ENCODE measurements around the gene PRICKLE4. TPM values are rescaled to one million over a fixed set of nuclear protein-coding genes. Genes with fewer than 3 reads are reported as not detected.

PRICKLE4 gene
- polyA plus RNA-seq, 2 donors, result 7.3 to 8.9 TPM

- H3K27me3 ChIP-seq (ENCODE audit: control insufficient read depth in 1 of 2, insufficient read depth in 2 of 2, low read length in 2 of 2), result no peaks in the 10 kb centered on the region
- H3K27ac ChIP-seq (ENCODE audit: low read depth in 2 of 2, low read length in 1 of 2), result no peak overlapping the region
- 80 to 89% methylated on average over 10 of the region's 10 CpGs for WGBS, 2 donors
Observed at GRCh38 chr6:41746107-41746506, 34.5 kb upstream of the PRICKLE4 start.

GRCh38 chr6:41747256-41748101 lies 33.1 kb upstream of the PRICKLE4 start, which contains the start of gene PGC:
Gene PGC, minus strand, starts transcription at chr6:41747397. Its CDS starts 63 bp downstream, at chr6:41747334.
- Histone ChIP-seq H3K9me3 (ENCODE audit: control insufficient read depth in 2 of 2, insufficient read depth in 1 of 2, low read depth in 1 of 2, low read length in 1 of 2) (no peaks in the 10 kb centered on the region), H3K27me3 (ENCODE audit: control insufficient read depth in 1 of 2, insufficient read depth in 2 of 2, low read length in 2 of 2) (no peaks in the 10 kb centered on the region), H3K4me1 (ENCODE audit: control insufficient read depth in 2 of 2, insufficient read depth in 2 of 2, low read length in 1 of 2) (no peaks in the 10 kb centered on the region), H3K27ac (ENCODE audit: low read depth in 2 of 2, low read length in 1 of 2) (no peak within 1 kb of the TSS), H3K4me3 (ENCODE audit: low read depth in 1 of 2, low read length in 2 of 2) (no peak within 1 kb of the TSS), H3K36me3 (ENCODE audit: control insufficient read depth in 2 of 2, insufficient read depth in 2 of 2, low read length in 1 of 2) (no peaks in the 10 kb centered on the region)
- 77 to 83% methylated on average over 15 of the region's 15 CpGs for WGBS, 2 donors

More at GRCh38 chr6:41746107-41746506, 34.5 kb upstream of the PRICKLE4 start:
- Histone ChIP-seq H3K4me1 (ENCODE audit: control insufficient read depth in 2 of 2, insufficient read depth in 2 of 2, low read length in 1 of 2) (no peaks in the 10 kb centered on the region), H3K9me3 (ENCODE audit: control insufficient read depth in 2 of 2, insufficient read depth in 1 of 2, low read depth in 1 of 2, low read length in 1 of 2) (no peaks in the 10 kb centered on the region), H3K4me3 (ENCODE audit: low read depth in 1 of 2, low read length in 2 of 2) (no peak overlapping the region), H3K36me3 (ENCODE audit: control insufficient read depth in 2 of 2, insufficient read depth in 2 of 2, low read length in 1 of 2) (no peaks in the 10 kb centered on the region)

GRCh38 chr6:41748102-41748477 lies 32.5 kb upstream of the PRICKLE4 start:
- Histone ChIP-seq H3K9me3 (ENCODE audit: control insufficient read depth in 2 of 2, insufficient read depth in 1 of 2, low read depth in 1 of 2, low read length in 1 of 2) (no peaks in the 10 kb centered on the region), H3K27ac (ENCODE audit: low read depth in 2 of 2, low read length in 1 of 2) (no peak overlapping the region), H3K27me3 (ENCODE audit: control insufficient read depth in 1 of 2, insufficient read depth in 2 of 2, low read length in 2 of 2) (no peaks in the 10 kb centered on the region), H3K36me3 (ENCODE audit: control insufficient read depth in 2 of 2, insufficient read depth in 2 of 2, low read length in 1 of 2) (no peaks in the 10 kb centered on the region), H3K4me1 (ENCODE audit: control insufficient read depth in 2 of 2, insufficient read depth in 2 of 2, low read length in 1 of 2) (no peaks in the 10 kb centered on the region), H3K4me3 (ENCODE audit: low read depth in 1 of 2, low read length in 2 of 2) (no peak overlapping the region)
- 91 to 96% methylated on average over 6 of the region's 6 CpGs for WGBS, 2 donors

- no peak overlapping the region for H3K4me3 ChIP-seq (ENCODE audit: low read depth in 1 of 2, low read length in 2 of 2)
- WGBS, 2 donors, result 49 to 68% methylated on average over 3 of the region's 3 CpGs
- H3K9me3 ChIP-seq (ENCODE audit: control insufficient read depth in 2 of 2, insufficient read depth in 1 of 2, low read depth in 1 of 2, low read length in 1 of 2), result no peaks in the 10 kb centered on the region
- no peaks in the 10 kb centered on the region for H3K27me3 ChIP-seq (ENCODE audit: control insufficient read depth in 1 of 2, insufficient read depth in 2 of 2, low read length in 2 of 2)
- no peaks in the 10 kb centered on the region for H3K4me1 ChIP-seq (ENCODE audit: control insufficient read depth in 2 of 2, insufficient read depth in 2 of 2, low read length in 1 of 2)
- no peaks in the 10 kb centered on the region for H3K36me3 ChIP-seq (ENCODE audit: control insufficient read depth in 2 of 2, insufficient read depth in 2 of 2, low read length in 1 of 2)
- H3K27ac ChIP-seq (ENCODE audit: low read depth in 2 of 2, low read length in 1 of 2), result no peak overlapping the region
Observed at GRCh38 chr6:41748542-41748941, 32.0 kb upstream of the PRICKLE4 start.

- no peaks in the 10 kb centered on the region for H3K27me3 ChIP-seq (ENCODE audit: control insufficient read depth in 1 of 2, insufficient read depth in 2 of 2, low read length in 2 of 2)
- no peaks in the 10 kb centered on the region for H3K36me3 ChIP-seq (ENCODE audit: control insufficient read depth in 2 of 2, insufficient read depth in 2 of 2, low read length in 1 of 2)
- no peaks in the 10 kb centered on the region for H3K9me3 ChIP-seq (ENCODE audit: control insufficient read depth in 2 of 2, insufficient read depth in 1 of 2, low read depth in 1 of 2, low read length in 1 of 2)
- no peak overlapping the region for H3K27ac ChIP-seq (ENCODE audit: low read depth in 2 of 2, low read length in 1 of 2)
- no peak overlapping the region for H3K4me3 ChIP-seq (ENCODE audit: low read depth in 1 of 2, low read length in 2 of 2)
- WGBS, 2 donors, result 95 to 97% methylated on average over 3 of the region's 3 CpGs
- H3K4me1 ChIP-seq (ENCODE audit: control insufficient read depth in 2 of 2, insufficient read depth in 2 of 2, low read length in 1 of 2), result no peaks in the 10 kb centered on the region
Observed at GRCh38 chr6:41750374-41750773, 30.2 kb upstream of the PRICKLE4 start.

GRCh38 chr6:41755895-41756294 lies 24.7 kb upstream of the PRICKLE4 start:
- H3K27ac ChIP-seq (ENCODE audit: low read depth in 2 of 2, low read length in 1 of 2), result no peak overlapping the region
- H3K4me3 ChIP-seq (ENCODE audit: low read depth in 1 of 2, low read length in 2 of 2), result no peak overlapping the region
- H3K4me1 ChIP-seq (ENCODE audit: control insufficient read depth in 2 of 2, insufficient read depth in 2 of 2, low read length in 1 of 2), result no peaks in the 10 kb centered on the region
- H3K27me3 ChIP-seq (ENCODE audit: control insufficient read depth in 1 of 2, insufficient read depth in 2 of 2, low read length in 2 of 2), result no peaks in the 10 kb centered on the region
- 66 to 75% methylated on average over 4 of the region's 4 CpGs for WGBS, 2 donors
- H3K9me3 ChIP-seq (ENCODE audit: control insufficient read depth in 2 of 2, insufficient read depth in 1 of 2, low read depth in 1 of 2, low read length in 1 of 2), result no peaks in the 10 kb centered on the region
- H3K36me3 ChIP-seq (ENCODE audit: control insufficient read depth in 2 of 2, insufficient read depth in 2 of 2, low read length in 1 of 2), result no peaks in the 10 kb centered on the region

GRCh38 chr6:41756354-41756753 lies 24.2 kb upstream of the PRICKLE4 start:
- 66 to 70% methylated on average over 13 of the region's 13 CpGs for WGBS, 2 donors
- Histone ChIP-seq H3K27me3 (ENCODE audit: control insufficient read depth in 1 of 2, insufficient read depth in 2 of 2, low read length in 2 of 2) (no peaks in the 10 kb centered on the region), H3K4me1 (ENCODE audit: control insufficient read depth in 2 of 2, insufficient read depth in 2 of 2, low read length in 1 of 2) (no peaks in the 10 kb centered on the region), H3K27ac (ENCODE audit: low read depth in 2 of 2, low read length in 1 of 2) (no peak overlapping the region), H3K9me3 (ENCODE audit: control insufficient read depth in 2 of 2, insufficient read depth in 1 of 2, low read depth in 1 of 2, low read length in 1 of 2) (no peaks in the 10 kb centered on the region), H3K4me3 (ENCODE audit: low read depth in 1 of 2, low read length in 2 of 2) (no peak overlapping the region), H3K36me3 (ENCODE audit: control insufficient read depth in 2 of 2, insufficient read depth in 2 of 2, low read length in 1 of 2) (no peaks in the 10 kb centered on the region)

GRCh38 chr6:41757271-41757670 lies 23.3 kb upstream of the PRICKLE4 start:
- no peaks in the 10 kb centered on the region for H3K9me3 ChIP-seq (ENCODE audit: control insufficient read depth in 2 of 2, insufficient read depth in 1 of 2, low read depth in 1 of 2, low read length in 1 of 2)
- no peaks in the 10 kb centered on the region for H3K27me3 ChIP-seq (ENCODE audit: control insufficient read depth in 1 of 2, insufficient read depth in 2 of 2, low read length in 2 of 2)
- no peak overlapping the region for H3K27ac ChIP-seq (ENCODE audit: low read depth in 2 of 2, low read length in 1 of 2)
- WGBS, 2 donors, result 86 to 88% methylated on average over 6 of the region's 6 CpGs
- H3K36me3 ChIP-seq (ENCODE audit: control insufficient read depth in 2 of 2, insufficient read depth in 2 of 2, low read length in 1 of 2), result no peaks in the 10 kb centered on the region
- no peaks in the 10 kb centered on the region for H3K4me1 ChIP-seq (ENCODE audit: control insufficient read depth in 2 of 2, insufficient read depth in 2 of 2, low read length in 1 of 2)
- H3K4me3 ChIP-seq (ENCODE audit: low read depth in 1 of 2, low read length in 2 of 2), result no peak overlapping the region

- no peaks in the 10 kb centered on the region for H3K4me1 ChIP-seq (ENCODE audit: control insufficient read depth in 2 of 2, insufficient read depth in 2 of 2, low read length in 1 of 2)
- no peak overlapping the region for H3K4me3 ChIP-seq (ENCODE audit: low read depth in 1 of 2, low read length in 2 of 2)
- H3K27ac ChIP-seq (ENCODE audit: low read depth in 2 of 2, low read length in 1 of 2), result no peak overlapping the region
- H3K9me3 ChIP-seq (ENCODE audit: control insufficient read depth in 2 of 2, insufficient read depth in 1 of 2, low read depth in 1 of 2, low read length in 1 of 2), result no peaks in the 10 kb centered on the region
- no peaks in the 10 kb centered on the region for H3K27me3 ChIP-seq (ENCODE audit: control insufficient read depth in 1 of 2, insufficient read depth in 2 of 2, low read length in 2 of 2)
- H3K36me3 ChIP-seq (ENCODE audit: control insufficient read depth in 2 of 2, insufficient read depth in 2 of 2, low read length in 1 of 2), result no peaks in the 10 kb centered on the region
- 69 to 76% methylated on average over 8 of the region's 8 CpGs for WGBS, 2 donors
Observed at GRCh38 chr6:41757931-41758640, 22.5 kb upstream of the PRICKLE4 start.

All from esophagus (tissue), 2 donors.